GM23338 (cell line): ENCODE data around the gene GNAT1.
A peak's percentile ranks its signal among the peaks of the same experiment; 100 is the strongest.

Experiments
- CREB1 ChIP-seq: fragments of 250-450 bp; sonication (Bioruptor Pico); IDR thresholded peaks from 2 replicates; pipeline ENCODE4 v1.5.0; 2020; ENCODE audit warnings: low read depth, mild to moderate bottlenecking, moderate library complexity
- EZH2 ChIP-seq: fragments of 200-600 bp; sonication (generic); IDR thresholded peaks from one replicate; pipeline ENCODE4 v1.8.0; 2017; ENCODE audit warnings: antibody characterized with exemption, mild to moderate bottlenecking, low read depth; ENCODE audit not compliant: unreplicated experiment
- EZH2phosphoT487 ChIP-seq: fragments of 200-600 bp; sonication (generic); IDR thresholded peaks from one replicate; pipeline ENCODE4 v1.8.1; 2018; ENCODE audit warnings: antibody characterized with exemption; ENCODE audit not compliant: unreplicated experiment
- JUNB ChIP-seq: IDR thresholded peaks from one replicate; pipeline ENCODE4 v1.6.1; 2016; ENCODE audit warnings: antibody characterized with exemption; ENCODE audit not compliant: unreplicated experiment
- POLR2AphosphoS5 ChIP-seq: IDR thresholded peaks from 2 replicates; pipeline ENCODE4 v1.6.1; 2016; ENCODE audit warnings: antibody characterized with exemption, low read depth
- STAT1 ChIP-seq: IDR thresholded peaks from one replicate; pipeline ENCODE4 v1.6.1; 2016; ENCODE audit warnings: antibody characterized with exemption; ENCODE audit not compliant: unreplicated experiment
- ZNF331 ChIP-seq: fragments of 250-450 bp; sonication (Bioruptor Pico); IDR thresholded peaks from 2 replicates; pipeline ENCODE4 v1.5.0; 2020; ENCODE audit warnings: low read depth, mild to moderate bottlenecking, moderate library complexity
- TF ChIP-seq, protein P1 (sequence below), 2 experiments: fragments of 200-600 bp in 1 of 2; sonication (generic) in 1 of 2; conservative IDR thresholded peaks; 2 replicates each; pipeline versions ENCODE4 v1.5.1 to v1.6.1; 2016 to 2017; ENCODE audit warnings: antibody characterized with exemption in 2 of 2, low read depth in 2 of 2, mild to moderate bottlenecking in 2 of 2, moderate library complexity in 1 of 2
- TF ChIP-seq, protein P2 (sequence below): IDR thresholded peaks from 2 replicates; pipeline ENCODE4 v1.6.1; 2016; ENCODE audit warnings: antibody characterized with exemption
- TF ChIP-seq, protein P3 (sequence below): IDR thresholded peaks from one replicate; pipeline ENCODE4 v1.6.1; 2018; ENCODE audit warnings: antibody characterized with exemption; ENCODE audit not compliant: unreplicated experiment
- TF ChIP-seq, protein P4 (sequence below): fragments of 250-450 bp; sonication (Bioruptor Pico); IDR thresholded peaks from 2 replicates; pipeline ENCODE4 v1.5.0; 2020; ENCODE audit warnings: mild to moderate bottlenecking, moderate library complexity

DNA sequence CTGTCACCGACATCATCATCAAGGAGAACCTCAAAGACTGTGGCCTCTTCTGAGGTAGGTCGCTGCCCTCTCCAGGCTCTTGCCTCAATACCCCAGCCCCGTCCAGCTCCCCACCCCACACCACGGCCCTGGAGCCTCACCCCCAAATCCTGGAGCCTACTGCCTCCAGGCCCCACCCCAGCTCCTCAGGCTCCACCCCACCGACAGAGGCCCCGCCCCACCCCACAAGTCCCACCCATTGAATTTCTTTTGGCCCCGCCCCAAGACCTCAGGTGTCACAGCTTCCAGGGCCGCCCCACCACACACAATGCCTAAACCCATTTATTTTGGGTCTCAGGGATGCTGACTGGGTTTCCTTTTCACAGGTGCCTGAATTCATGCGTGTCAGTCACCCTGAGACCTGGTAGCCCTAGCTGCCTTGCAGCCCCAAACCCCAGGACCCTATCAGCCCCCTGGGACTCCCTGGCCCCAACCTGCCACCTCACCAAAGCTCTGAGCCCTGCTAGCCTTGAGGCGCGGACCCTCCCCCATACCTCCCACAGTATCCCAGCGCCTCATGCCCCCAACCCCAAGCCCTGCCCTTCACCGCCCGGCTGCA lies 3.6 kb downstream of the GNAT1 start:
- TF ChIP-seq, protein P1, sequence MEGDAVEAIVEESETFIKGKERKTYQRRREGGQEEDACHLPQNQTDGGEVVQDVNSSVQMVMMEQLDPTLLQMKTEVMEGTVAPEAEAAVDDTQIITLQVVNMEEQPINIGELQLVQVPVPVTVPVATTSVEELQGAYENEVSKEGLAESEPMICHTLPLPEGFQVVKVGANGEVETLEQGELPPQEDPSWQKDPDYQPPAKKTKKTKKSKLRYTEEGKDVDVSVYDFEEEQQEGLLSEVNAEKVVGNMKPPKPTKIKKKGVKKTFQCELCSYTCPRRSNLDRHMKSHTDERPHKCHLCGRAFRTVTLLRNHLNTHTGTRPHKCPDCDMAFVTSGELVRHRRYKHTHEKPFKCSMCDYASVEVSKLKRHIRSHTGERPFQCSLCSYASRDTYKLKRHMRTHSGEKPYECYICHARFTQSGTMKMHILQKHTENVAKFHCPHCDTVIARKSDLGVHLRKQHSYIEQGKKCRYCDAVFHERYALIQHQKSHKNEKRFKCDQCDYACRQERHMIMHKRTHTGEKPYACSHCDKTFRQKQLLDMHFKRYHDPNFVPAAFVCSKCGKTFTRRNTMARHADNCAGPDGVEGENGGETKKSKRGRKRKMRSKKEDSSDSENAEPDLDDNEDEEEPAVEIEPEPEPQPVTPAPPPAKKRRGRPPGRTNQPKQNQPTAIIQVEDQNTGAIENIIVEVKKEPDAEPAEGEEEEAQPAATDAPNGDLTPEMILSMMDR (conservative IDR thresholded peaks at IDR 0.05; ENCODE audit: low read depth in 2 of 2) = no peak
- no peak for TF ChIP-seq POLR2AphosphoS5
- TF ChIP-seq STAT1 = no peak
- TF ChIP-seq JUNB = no peak
- TF ChIP-seq, protein P2, sequence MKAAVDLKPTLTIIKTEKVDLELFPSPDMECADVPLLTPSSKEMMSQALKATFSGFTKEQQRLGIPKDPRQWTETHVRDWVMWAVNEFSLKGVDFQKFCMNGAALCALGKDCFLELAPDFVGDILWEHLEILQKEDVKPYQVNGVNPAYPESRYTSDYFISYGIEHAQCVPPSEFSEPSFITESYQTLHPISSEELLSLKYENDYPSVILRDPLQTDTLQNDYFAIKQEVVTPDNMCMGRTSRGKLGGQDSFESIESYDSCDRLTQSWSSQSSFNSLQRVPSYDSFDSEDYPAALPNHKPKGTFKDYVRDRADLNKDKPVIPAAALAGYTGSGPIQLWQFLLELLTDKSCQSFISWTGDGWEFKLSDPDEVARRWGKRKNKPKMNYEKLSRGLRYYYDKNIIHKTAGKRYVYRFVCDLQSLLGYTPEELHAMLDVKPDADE = no peak
- 0 out of 2 replicates have a peak, but pooled peaks have one; percentile 36 for TF ChIP-seq CREB1 (CRISPR knock-in tag)
- no peak for TF ChIP-seq EZH2
- no peak for TF ChIP-seq EZH2phosphoT487
- TF ChIP-seq, protein P3, sequence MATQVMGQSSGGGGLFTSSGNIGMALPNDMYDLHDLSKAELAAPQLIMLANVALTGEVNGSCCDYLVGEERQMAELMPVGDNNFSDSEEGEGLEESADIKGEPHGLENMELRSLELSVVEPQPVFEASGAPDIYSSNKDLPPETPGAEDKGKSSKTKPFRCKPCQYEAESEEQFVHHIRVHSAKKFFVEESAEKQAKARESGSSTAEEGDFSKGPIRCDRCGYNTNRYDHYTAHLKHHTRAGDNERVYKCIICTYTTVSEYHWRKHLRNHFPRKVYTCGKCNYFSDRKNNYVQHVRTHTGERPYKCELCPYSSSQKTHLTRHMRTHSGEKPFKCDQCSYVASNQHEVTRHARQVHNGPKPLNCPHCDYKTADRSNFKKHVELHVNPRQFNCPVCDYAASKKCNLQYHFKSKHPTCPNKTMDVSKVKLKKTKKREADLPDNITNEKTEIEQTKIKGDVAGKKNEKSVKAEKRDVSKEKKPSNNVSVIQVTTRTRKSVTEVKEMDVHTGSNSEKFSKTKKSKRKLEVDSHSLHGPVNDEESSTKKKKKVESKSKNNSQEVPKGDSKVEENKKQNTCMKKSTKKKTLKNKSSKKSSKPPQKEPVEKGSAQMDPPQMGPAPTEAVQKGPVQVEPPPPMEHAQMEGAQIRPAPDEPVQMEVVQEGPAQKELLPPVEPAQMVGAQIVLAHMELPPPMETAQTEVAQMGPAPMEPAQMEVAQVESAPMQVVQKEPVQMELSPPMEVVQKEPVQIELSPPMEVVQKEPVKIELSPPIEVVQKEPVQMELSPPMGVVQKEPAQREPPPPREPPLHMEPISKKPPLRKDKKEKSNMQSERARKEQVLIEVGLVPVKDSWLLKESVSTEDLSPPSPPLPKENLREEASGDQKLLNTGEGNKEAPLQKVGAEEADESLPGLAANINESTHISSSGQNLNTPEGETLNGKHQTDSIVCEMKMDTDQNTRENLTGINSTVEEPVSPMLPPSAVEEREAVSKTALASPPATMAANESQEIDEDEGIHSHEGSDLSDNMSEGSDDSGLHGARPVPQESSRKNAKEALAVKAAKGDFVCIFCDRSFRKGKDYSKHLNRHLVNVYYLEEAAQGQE = no peak
- TF ChIP-seq ZNF331 (CRISPR knock-in tag) = no peak
- TF ChIP-seq, protein P4, sequence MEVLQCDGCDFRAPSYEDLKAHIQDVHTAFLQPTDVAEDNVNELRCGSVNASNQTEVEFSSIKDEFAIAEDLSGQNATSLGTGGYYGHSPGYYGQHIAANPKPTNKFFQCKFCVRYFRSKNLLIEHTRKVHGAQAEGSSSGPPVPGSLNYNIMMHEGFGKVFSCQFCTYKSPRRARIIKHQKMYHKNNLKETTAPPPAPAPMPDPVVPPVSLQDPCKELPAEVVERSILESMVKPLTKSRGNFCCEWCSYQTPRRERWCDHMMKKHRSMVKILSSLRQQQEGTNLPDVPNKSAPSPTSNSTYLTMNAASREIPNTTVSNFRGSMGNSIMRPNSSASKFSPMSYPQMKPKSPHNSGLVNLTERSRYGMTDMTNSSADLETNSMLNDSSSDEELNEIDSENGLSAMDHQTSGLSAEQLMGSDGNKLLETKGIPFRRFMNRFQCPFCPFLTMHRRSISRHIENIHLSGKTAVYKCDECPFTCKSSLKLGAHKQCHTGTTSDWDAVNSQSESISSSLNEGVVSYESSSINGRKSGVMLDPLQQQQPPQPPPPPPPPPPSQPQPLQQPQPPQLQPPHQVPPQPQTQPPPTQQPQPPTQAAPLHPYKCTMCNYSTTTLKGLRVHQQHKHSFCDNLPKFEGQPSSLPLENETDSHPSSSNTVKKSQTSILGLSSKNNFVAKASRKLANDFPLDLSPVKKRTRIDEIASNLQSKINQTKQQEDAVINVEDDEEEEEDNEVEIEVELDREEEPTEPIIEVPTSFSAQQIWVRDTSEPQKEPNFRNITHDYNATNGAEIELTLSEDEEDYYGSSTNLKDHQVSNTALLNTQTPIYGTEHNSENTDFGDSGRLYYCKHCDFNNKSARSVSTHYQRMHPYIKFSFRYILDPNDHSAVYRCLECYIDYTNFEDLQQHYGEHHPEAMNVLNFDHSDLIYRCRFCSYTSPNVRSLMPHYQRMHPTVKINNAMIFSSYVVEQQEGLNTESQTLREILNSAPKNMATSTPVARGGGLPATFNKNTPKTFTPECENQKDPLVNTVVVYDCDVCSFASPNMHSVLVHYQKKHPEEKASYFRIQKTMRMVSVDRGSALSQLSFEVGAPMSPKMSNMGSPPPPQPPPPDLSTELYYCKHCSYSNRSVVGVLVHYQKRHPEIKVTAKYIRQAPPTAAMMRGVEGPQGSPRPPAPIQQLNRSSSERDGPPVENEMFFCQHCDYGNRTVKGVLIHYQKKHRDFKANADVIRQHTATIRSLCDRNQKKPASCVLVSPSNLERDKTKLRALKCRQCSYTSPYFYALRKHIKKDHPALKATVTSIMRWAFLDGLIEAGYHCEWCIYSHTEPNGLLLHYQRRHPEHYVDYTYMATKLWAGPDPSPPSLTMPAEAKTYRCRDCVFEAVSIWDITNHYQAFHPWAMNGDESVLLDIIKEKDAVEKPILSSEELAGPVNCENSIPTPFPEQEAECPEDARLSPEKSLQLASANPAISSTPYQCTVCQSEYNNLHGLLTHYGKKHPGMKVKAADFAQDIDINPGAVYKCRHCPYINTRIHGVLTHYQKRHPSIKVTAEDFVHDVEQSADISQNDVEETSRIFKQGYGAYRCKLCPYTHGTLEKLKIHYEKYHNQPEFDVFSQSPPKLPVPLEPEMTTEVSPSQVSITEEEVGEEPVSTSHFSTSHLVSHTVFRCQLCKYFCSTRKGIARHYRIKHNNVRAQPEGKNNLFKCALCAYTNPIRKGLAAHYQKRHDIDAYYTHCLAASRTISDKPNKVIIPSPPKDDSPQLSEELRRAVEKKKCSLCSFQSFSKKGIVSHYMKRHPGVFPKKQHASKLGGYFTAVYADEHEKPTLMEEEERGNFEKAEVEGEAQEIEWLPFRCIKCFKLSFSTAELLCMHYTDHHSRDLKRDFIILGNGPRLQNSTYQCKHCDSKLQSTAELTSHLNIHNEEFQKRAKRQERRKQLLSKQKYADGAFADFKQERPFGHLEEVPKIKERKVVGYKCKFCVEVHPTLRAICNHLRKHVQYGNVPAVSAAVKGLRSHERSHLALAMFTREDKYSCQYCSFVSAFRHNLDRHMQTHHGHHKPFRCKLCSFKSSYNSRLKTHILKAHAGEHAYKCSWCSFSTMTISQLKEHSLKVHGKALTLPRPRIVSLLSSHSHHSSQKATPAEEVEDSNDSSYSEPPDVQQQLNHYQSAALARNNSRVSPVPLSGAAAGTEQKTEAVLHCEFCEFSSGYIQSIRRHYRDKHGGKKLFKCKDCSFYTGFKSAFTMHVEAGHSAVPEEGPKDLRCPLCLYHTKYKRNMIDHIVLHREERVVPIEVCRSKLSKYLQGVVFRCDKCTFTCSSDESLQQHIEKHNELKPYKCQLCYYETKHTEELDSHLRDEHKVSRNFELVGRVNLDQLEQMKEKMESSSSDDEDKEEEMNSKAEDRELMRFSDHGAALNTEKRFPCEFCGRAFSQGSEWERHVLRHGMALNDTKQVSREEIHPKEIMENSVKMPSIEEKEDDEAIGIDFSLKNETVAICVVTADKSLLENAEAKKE (CRISPR knock-in tag) = no peak
